Glomerular visceral epithelial cell (primary cell): ENCODE results near the gene HAPLN3.

ENCODE experiments used
- DNase-seq: peaks from one replicate; pipeline ENCODE4 v3.0.0-alpha.2; 2016; ENCODE audit errors: extremely low spot score

The HAPLN3 gene

GRCh38 chr15:88911766-88912118, 16.4 kb upstream of the HAPLN3 start:
- peak; percentile 62 for DNase-seq

- no peak for DNase-seq
Measured at GRCh38 chr15:88909956-88910831, 14.8 kb upstream of the HAPLN3 start.

- no peak for DNase-seq
Measured at GRCh38 chr15:88908697-88909621, 13.6 kb upstream of the HAPLN3 start.

- DNase-seq: no peak
Measured at GRCh38 chr15:88908123-88908522, 12.8 kb upstream of the HAPLN3 start.

- DNase-seq: no peak
Measured at GRCh38 chr15:88907111-88907510, 11.8 kb upstream of the HAPLN3 start.

- no peak for DNase-seq
Measured at GRCh38 chr15:88906551-88906950, 11.2 kb upstream of the HAPLN3 start.

GRCh38 chr15:88906130-88906529, 10.8 kb upstream of the HAPLN3 start:
- DNase-seq: no peak

- no peak for DNase-seq
Measured at GRCh38 chr15:88905576-88905975, 10.2 kb upstream of the HAPLN3 start.

GRCh38 chr15:88904624-88905327, 9.4 kb upstream of the HAPLN3 start:
- DNase-seq: peak; percentile 77

- DNase-seq: no peak
Measured at GRCh38 chr15:88904257-88904623, 8.9 kb upstream of the HAPLN3 start.

GRCh38 chr15:88902846-88903245, 7.5 kb upstream of the HAPLN3 start:
- no peak for DNase-seq

GRCh38 chr15:88902221-88902835, 7.0 kb upstream of the HAPLN3 start:
- DNase-seq: no peak

- DNase-seq: no peak
Measured at GRCh38 chr15:88901508-88902220, 6.3 kb upstream of the HAPLN3 start.

GRCh38 chr15:88900982-88901418, 5.7 kb upstream of the HAPLN3 start:
- DNase-seq: no peak

- DNase-seq: no peak
Measured at GRCh38 chr15:88900309-88900981, 5.1 kb upstream of the HAPLN3 start.

GRCh38 chr15:88899251-88899650, 3.9 kb upstream of the HAPLN3 start:
- no peak for DNase-seq

- no peak for DNase-seq
Measured at GRCh38 chr15:88898736-88899135, 3.4 kb upstream of the HAPLN3 start.

- DNase-seq: peak; percentile 90
Measured at GRCh38 chr15:88897456-88898194, 2.3 kb upstream of the HAPLN3 start.

GRCh38 chr15:88897142-88897455, 1.8 kb upstream of the HAPLN3 start:
- no peak for DNase-seq
